ENCODE measurements around the gene RAB31.

RAB31 gene

GRCh38 chr18:9738266-9738969, 30.3 kb downstream of the RAB31 start:
- no peak for DNase-seq

GRCh38 chr18:9739516-9739915, 31.4 kb downstream of the RAB31 start:
- no peak for DNase-seq

GRCh38 chr18:9740071-9740470, 32.0 kb downstream of the RAB31 start:
- DNase-seq, result no peak

GRCh38 chr18:9741406-9741792, 33.3 kb downstream of the RAB31 start:
- no peak for DNase-seq

- no peak for DNase-seq
Measured at GRCh38 chr18:9741793-9742523, 33.9 kb downstream of the RAB31 start.

GRCh38 chr18:9742524-9743131, 34.5 kb downstream of the RAB31 start:
- DNase-seq, result no peak

- no peak for DNase-seq
Measured at GRCh38 chr18:9743200-9744016, 35.3 kb downstream of the RAB31 start.

GRCh38 chr18:9746958-9747357, 38.9 kb downstream of the RAB31 start:
- DNase-seq, result no peak

- DNase-seq, result no peak
Measured at GRCh38 chr18:9749611-9750010, 41.5 kb downstream of the RAB31 start.

GRCh38 chr18:9750112-9750511, 42.0 kb downstream of the RAB31 start:
- no peak for DNase-seq

GRCh38 chr18:9750606-9751304, 42.7 kb downstream of the RAB31 start:
- DNase-seq, result no peak

GRCh38 chr18:9751371-9752031, 43.4 kb downstream of the RAB31 start:
- DNase-seq, result no peak

- no peak for DNase-seq
Measured at GRCh38 chr18:9753846-9754245, 45.7 kb downstream of the RAB31 start.

- no peak for DNase-seq
Measured at GRCh38 chr18:9755110-9755509, 47.0 kb downstream of the RAB31 start.

- no peak for DNase-seq
Measured at GRCh38 chr18:9755615-9756014, 47.5 kb downstream of the RAB31 start.

- DNase-seq, result no peak
Measured at GRCh38 chr18:9756271-9756932, 48.3 kb downstream of the RAB31 start.

- DNase-seq, result no peak
Measured at GRCh38 chr18:9756933-9757470, 48.9 kb downstream of the RAB31 start.

GRCh38 chr18:9757827-9758621, 49.9 kb downstream of the RAB31 start:
- DNase-seq, result no peak

- DNase-seq, result no peak
Measured at GRCh38 chr18:9758624-9759075, 50.5 kb downstream of the RAB31 start.

- DNase-seq, result no peak
Measured at GRCh38 chr18:9760641-9761040, 52.5 kb downstream of the RAB31 start.

Data from cortex of kidney (tissue), 1 donor.